ENCODE results near the gene CHRNA3.

GRCh38 chr15:78605680-78606079, 15.1 kb downstream of the CHRNA3 start:
- TF ChIP-seq CTCF (IDR thresholded peaks at IDR 0.05) (no peak), POLR2A (IDR thresholded peaks at IDR 0.05) (no peak)
